SK-N-SH (cell line): ENCODE data around the gene KLF15. TPM values are rescaled to one million over a fixed set of nuclear protein-coding genes. Genes with fewer than 3 reads are reported as not detected.

Experiments used
- CTCF ChIA-PET: fragments of 300-600, 350-600 bp; formaldehyde crosslinking; extraction: SDS; loops from one replicate; lab custom pipeline; 2021; lab: Yijun Ruan, JAX
- POLR2A ChIA-PET: fragments of 350-600 bp; sonication (Branson Sonifier 250); formaldehyde crosslinking; extraction: SDS; loops from one replicate; lab custom pipeline; 2020; ENCODE audit warnings: antibody characterized with exemption, inconsistent platforms; lab: Yijun Ruan, JAX
- DNase-seq: peaks from one replicate; pipeline ENCODE4 v3.0.0; 2012
- H2AFZ ChIP-seq: fragments of 200-600 bp; sonication (generic); 2 replicates; pipeline ENCODE4 v1.8.1; 2016; ENCODE audit warnings: antibody characterized with exemption, mild to moderate bottlenecking, low read depth
- H3F3A ChIP-seq: fragments of 200-600 bp; sonication (generic); replicated peaks from 2 replicates; pipeline ENCODE3; 2016; ENCODE audit warnings: antibody characterized with exemption, mild to moderate bottlenecking; ENCODE audit not compliant: insufficient read depth
- H3K27ac ChIP-seq, 2 experiments: fragments of 200-500 bp in 1 of 2; fragments of 200-600 bp in 1 of 2; sonication (Bioruptor generic) in 1 of 2; sonication (generic), shearing (Covaris generic) in 1 of 2; 2 replicates each; pipeline versions ENCODE4 v1.5.1 to v1.6.1; 2014 to 2016; ENCODE audit warnings: low read depth in 2 of 2, inconsistent platforms in 1 of 2, low read length in 1 of 2, mild to moderate bottlenecking in 1 of 2, mixed read lengths in 1 of 2
- H3K27me3 ChIP-seq: fragments of 200-600 bp; sonication (generic), shearing (Covaris generic); 2 replicates; pipeline ENCODE4 v1.6.1; 2016; ENCODE audit warnings: mixed run types; ENCODE audit not compliant: insufficient read depth
- H3K36me3 ChIP-seq, 2 experiments: fragments of 200-500 bp in 1 of 2; fragments of 200-600 bp in 1 of 2; sonication (Bioruptor generic) in 1 of 2; sonication (generic) in 1 of 2; replicated peaks in 1 of 2; 2 replicates each; pipeline versions ENCODE3 to v1.5.1; 2014 to 2016; ENCODE audit warnings: low read length in 1 of 2, mild to moderate bottlenecking in 1 of 2; ENCODE audit not compliant: insufficient read depth in 2 of 2, control insufficient read depth in 1 of 2
- H3K4me1 ChIP-seq, 2 experiments: fragments of 200-500 bp in 1 of 2; fragments of 200-600 bp in 1 of 2; sonication (Bioruptor generic) in 1 of 2; sonication (generic), shearing (Covaris generic) in 1 of 2; 2 replicates each; pipeline versions ENCODE4 v1.5.1 to v1.6.1; 2014 to 2016; ENCODE audit warnings: low read depth in 1 of 2, low read length in 1 of 2, mixed run types in 1 of 2; ENCODE audit not compliant: insufficient read depth in 2 of 2, control insufficient read depth in 1 of 2
- H3K4me2 ChIP-seq: fragments of 200-600 bp; sonication (generic), shearing (Covaris generic); 2 replicates; pipeline ENCODE4 v1.6.1; 2017; ENCODE audit warnings: mixed run types
- H3K4me3 ChIP-seq, 2 experiments: fragments of 200-500 bp in 1 of 2; fragments of 200-600 bp in 1 of 2; sonication (Bioruptor generic) in 1 of 2; sonication (generic), shearing (Covaris generic) in 1 of 2; 2 replicates each; pipeline versions ENCODE4 v1.5.1 to v1.8.1; 2014 to 2016; ENCODE audit warnings: low read depth in 2 of 2, inconsistent platforms in 1 of 2, low read length in 1 of 2, mild to moderate bottlenecking in 1 of 2, mixed read lengths in 1 of 2, moderate library complexity in 1 of 2
- H3K79me2 ChIP-seq: fragments of 200-600 bp; sonication (generic); 2 replicates; pipeline ENCODE4 v1.8.1; 2017; ENCODE audit warnings: mild to moderate bottlenecking; ENCODE audit not compliant: insufficient read depth
- H3K9ac ChIP-seq: fragments of 200-600 bp; sonication (generic); 2 replicates; pipeline ENCODE4 v1.6.1; 2017; ENCODE audit warnings: mixed run types
- H3K9me2 ChIP-seq: fragments of 200-600 bp; sonication (generic); 2 replicates; pipeline ENCODE4 v1.6.1; 2017; ENCODE audit warnings: mixed run types
- H3K9me3 ChIP-seq: fragments of 200-600 bp; sonication (generic); 2 replicates; pipeline ENCODE4 v1.6.1; 2017; ENCODE audit warnings: mixed run types, mild to moderate bottlenecking, moderate library complexity
- H4K20me1 ChIP-seq: fragments of 200-600 bp; sonication (generic); 2 replicates; pipeline ENCODE4 v1.6.1; 2017; ENCODE audit warnings: mild to moderate bottlenecking, mixed run types; ENCODE audit not compliant: insufficient read depth
- ELF1 ChIP-seq: IDR thresholded peaks from 2 replicates; pipeline ENCODE4 v1.4.0; 2012
- EP300 ChIP-seq, 2 experiments: IDR thresholded peaks; 2 replicates each; pipeline versions ENCODE4 v1.4.0 to v1.6.1; 2012; ENCODE audit warnings: borderline replicate concordance in 1 of 2, low read depth in 1 of 2, low read length in 1 of 2
- EZH2phosphoT487 ChIP-seq: fragments of 200-600 bp; sonication (generic); IDR thresholded peaks from 2 replicates; pipeline ENCODE4 v1.6.1; 2017; ENCODE audit warnings: low read depth, mixed run types, mild to moderate bottlenecking, antibody characterized with exemption, moderate library complexity, borderline replicate concordance
- FOSL2 ChIP-seq: IDR thresholded peaks from 2 replicates; pipeline ENCODE4 v1.4.0; 2012; ENCODE audit warnings: low read depth, mild to moderate bottlenecking, moderate library complexity, borderline replicate concordance
- GABPA ChIP-seq: IDR thresholded peaks from 2 replicates; pipeline ENCODE4 v1.4.0; 2012; ENCODE audit warnings: low read depth, mild to moderate bottlenecking
- GATA2 ChIP-seq: sonication (generic); formaldehyde crosslinking; IDR thresholded peaks from 2 replicates; pipeline ENCODE4 v1.5.0; 2020; ENCODE audit warnings: mild to moderate bottlenecking, missing genetic modification reagents
- JUND ChIP-seq: IDR thresholded peaks from 2 replicates; pipeline ENCODE4 v1.4.0; 2012
- MAX ChIP-seq: IDR thresholded peaks from 2 replicates; pipeline ENCODE4 v1.4.0; 2012; ENCODE audit warnings: low read depth
- MEF2A ChIP-seq: IDR thresholded peaks from 2 replicates; pipeline ENCODE4 v1.4.0; 2012; ENCODE audit warnings: low read depth, borderline replicate concordance
- MXI1 ChIP-seq: IDR thresholded peaks from 2 replicates; pipeline ENCODE4 v1.6.1; 2012; ENCODE audit warnings: mild to moderate bottlenecking, low read depth, low read length, improper control_type of control experiment
- NFIC ChIP-seq: IDR thresholded peaks from 2 replicates; pipeline ENCODE4 v1.4.0; 2012; ENCODE audit warnings: borderline replicate concordance
- NRF1 ChIP-seq: IDR thresholded peaks from 2 replicates; pipeline ENCODE4 v1.6.1; 2012; ENCODE audit warnings: low read depth, mild to moderate bottlenecking, low read length
- POLR2AphosphoS5 ChIP-seq: IDR thresholded peaks from 2 replicates; pipeline ENCODE4 v1.6.1; 2012; ENCODE audit warnings: low read depth, low read length
- RAD21 ChIP-seq: IDR thresholded peaks from 2 replicates; pipeline ENCODE4 v1.6.1; 2012; ENCODE audit warnings: mild to moderate bottlenecking, low read length
- REST ChIP-seq: IDR thresholded peaks from 2 replicates; pipeline ENCODE4 v1.6.1; 2012; ENCODE audit warnings: mild to moderate bottlenecking, low read depth, low read length, moderate library complexity
- SMC3 ChIP-seq: IDR thresholded peaks from 2 replicates; pipeline ENCODE4 v1.6.1; 2012; ENCODE audit warnings: low read depth, low read length, improper control_type of control experiment
- TAF1 ChIP-seq: IDR thresholded peaks from 2 replicates; pipeline ENCODE4 v1.6.1; 2012; ENCODE audit warnings: low read depth, mild to moderate bottlenecking, low read length, moderate library complexity, borderline replicate concordance
- TEAD4 ChIP-seq: IDR thresholded peaks from 2 replicates; pipeline ENCODE4 v1.4.0; 2012; ENCODE audit warnings: mild to moderate bottlenecking, borderline replicate concordance; ENCODE audit not compliant: insufficient read depth
- USF1 ChIP-seq: IDR thresholded peaks from 2 replicates; pipeline ENCODE4 v1.4.0; 2012; ENCODE audit warnings: low read depth, borderline replicate concordance
- YY1 ChIP-seq: IDR thresholded peaks from 2 replicates; pipeline ENCODE4 v1.4.0; 2012; ENCODE audit warnings: low read depth, mild to moderate bottlenecking
- WGBS: methylation state at CpG from one replicate; pipeline ENCODE4 v1.1.6; 2017; ENCODE audit warnings: low lambda C conversion rate; 5-methylcytosine and 5-hydroxymethylcytosine counted together
- polyA plus RNA-seq, 3 experiments: library from polyadenylated mRNA; depleted of rRNA; stranded (reverse); fragments of >200 nt; gene quantifications; 2 replicates each; pipeline ENCODE4 v1.2.3, GENCODE V29; 2012
- TF ChIP-seq, protein P1 (sequence below): fragments of 150-350 bp; IDR thresholded peaks from 2 replicates; pipeline ENCODE4 v1.6.1; 2017; ENCODE audit warnings: antibody characterized with exemption, low read length, low read depth, borderline replicate concordance
- TF ChIP-seq, protein P2 (sequence below): fragments of 200-600 bp; sonication (generic); IDR thresholded peaks from 2 replicates; pipeline ENCODE4 v1.6.1; 2017; ENCODE audit warnings: antibody characterized with exemption, mild to moderate bottlenecking, moderate library complexity

The KLF15 gene
- polyA plus RNA-seq, 1 of the 3 experiments (the other 2 are of a cell fraction): 0.28 TPM

GRCh38 chr3:126304704-126305103 is 52.5 kb downstream of the KLF15 start:
- Histone ChIP-seq H3K4me1 (no peaks in the 10 kb centered on the region), H3K36me3 (no peaks in the 10 kb centered on the region), H3K9ac (no peak overlapping the region), H3F3A (no peaks in the 10 kb centered on the region), H3K27me3 (no peaks in the 10 kb centered on the region), H3K79me2 (no peaks in the 10 kb centered on the region), H3K9me3 (peaks cover 17% of the 10 kb centered on the region; the same call in 1 of the 2 replicates), H3K9me2 (no peaks in the 10 kb centered on the region), H3K4me3 (no peak overlapping the region), H3K4me2 (no peak overlapping the region), H2AFZ (no peak overlapping the region), H4K20me1 (no peaks in the 10 kb centered on the region), H3K27ac (no peak overlapping the region)
- 21% methylated on average over 3 of the region's 3 CpGs for WGBS
- no peak for DNase-seq
- TF ChIP-seq TAF1 (no peak), SMC3 (no peak), YY1 (no peak), ELF1 (no peak), NRF1 (no peak), RAD21 (no peak), POLR2AphosphoS5 (no peak)
- ChIA-PET POLR2A (no interaction called here), CTCF (interaction anchor here (0.8 to 1.4 kb wide), 2 partner anchors 17 to 38 kb away, joined by 3 read pairs; no protein-coding TSS in a partner anchor)

GRCh38 chr3:126304291-126304690 is 52.9 kb downstream of the KLF15 start:
- ChIA-PET POLR2A (no interaction called here), CTCF (interaction anchor here (1.4 kb wide), 1 partner anchor 17 kb away, joined by 3 read pairs; no protein-coding TSS in a partner anchor)
- H3K79me2 ChIP-seq: no peaks in the 10 kb centered on the region
- H3K4me2 ChIP-seq: no peak overlapping the region
- WGBS: 11% methylated on average over 3 of the region's 3 CpGs
- no peak overlapping the region for H3K27ac ChIP-seq
- H3F3A ChIP-seq: no peaks in the 10 kb centered on the region
- no peaks in the 10 kb centered on the region for H4K20me1 ChIP-seq
- no peaks in the 10 kb centered on the region for H3K36me3 ChIP-seq
- no peak for DNase-seq
- no peaks in the 10 kb centered on the region for H3K4me1 ChIP-seq
- TF ChIP-seq SMC3 (no peak), TAF1 (no peak), FOSL2 (no peak), JUND (no peak), GATA2 (no peak), USF1 (no peak), RAD21 (no peak), ELF1 (no peak), EZH2phosphoT487 (no peak), MEF2A (no peak), NFIC (no peak), GABPA (no peak), EP300 (IDR thresholded peaks at IDR 0.05; ENCODE audit: borderline replicate concordance in 1 of 2, low read depth in 1 of 2, low read length in 1 of 2) (no peak), MAX (no peak), YY1 (no peak), REST (no peak), MXI1 (no peak), TEAD4 (no peak)
- TF ChIP-seq, protein P1, sequence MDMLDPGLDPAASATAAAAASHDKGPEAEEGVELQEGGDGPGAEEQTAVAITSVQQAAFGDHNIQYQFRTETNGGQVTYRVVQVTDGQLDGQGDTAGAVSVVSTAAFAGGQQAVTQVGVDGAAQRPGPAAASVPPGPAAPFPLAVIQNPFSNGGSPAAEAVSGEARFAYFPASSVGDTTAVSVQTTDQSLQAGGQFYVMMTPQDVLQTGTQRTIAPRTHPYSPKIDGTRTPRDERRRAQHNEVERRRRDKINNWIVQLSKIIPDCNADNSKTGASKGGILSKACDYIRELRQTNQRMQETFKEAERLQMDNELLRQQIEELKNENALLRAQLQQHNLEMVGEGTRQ: no peak
- TF ChIP-seq, protein P2, sequence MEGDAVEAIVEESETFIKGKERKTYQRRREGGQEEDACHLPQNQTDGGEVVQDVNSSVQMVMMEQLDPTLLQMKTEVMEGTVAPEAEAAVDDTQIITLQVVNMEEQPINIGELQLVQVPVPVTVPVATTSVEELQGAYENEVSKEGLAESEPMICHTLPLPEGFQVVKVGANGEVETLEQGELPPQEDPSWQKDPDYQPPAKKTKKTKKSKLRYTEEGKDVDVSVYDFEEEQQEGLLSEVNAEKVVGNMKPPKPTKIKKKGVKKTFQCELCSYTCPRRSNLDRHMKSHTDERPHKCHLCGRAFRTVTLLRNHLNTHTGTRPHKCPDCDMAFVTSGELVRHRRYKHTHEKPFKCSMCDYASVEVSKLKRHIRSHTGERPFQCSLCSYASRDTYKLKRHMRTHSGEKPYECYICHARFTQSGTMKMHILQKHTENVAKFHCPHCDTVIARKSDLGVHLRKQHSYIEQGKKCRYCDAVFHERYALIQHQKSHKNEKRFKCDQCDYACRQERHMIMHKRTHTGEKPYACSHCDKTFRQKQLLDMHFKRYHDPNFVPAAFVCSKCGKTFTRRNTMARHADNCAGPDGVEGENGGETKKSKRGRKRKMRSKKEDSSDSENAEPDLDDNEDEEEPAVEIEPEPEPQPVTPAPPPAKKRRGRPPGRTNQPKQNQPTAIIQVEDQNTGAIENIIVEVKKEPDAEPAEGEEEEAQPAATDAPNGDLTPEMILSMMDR: no peak
- TF ChIP-seq, all 33 proteins: peak for 0
- H3K27me3 ChIP-seq: no peaks in the 10 kb centered on the region
- H3K9me3 ChIP-seq: peaks cover 17% of the 10 kb centered on the region; the same call in 1 of the 2 replicates
- no peak overlapping the region for H3K9ac ChIP-seq
- H3K4me3 ChIP-seq: no peak overlapping the region
- no peaks in the 10 kb centered on the region for H3K9me2 ChIP-seq
- no peak overlapping the region for H2AFZ ChIP-seq
